ENCODE measurements around the gene MRM3.

- TF ChIP-seq CTCF (IDR thresholded peaks at IDR 0.05; ENCODE audit: poor library complexity, severe bottlenecking) = peak; percentile 35
- peak; percentile 96 for TF ChIP-seq POLR2AphosphoS5 (IDR thresholded peaks at IDR 0.05)
- peak; percentile 98 for TF ChIP-seq MXI1 (conservative IDR thresholded peaks at IDR 0.05; ENCODE audit: poor library complexity, severe bottlenecking)
- peak; percentile 72 for TF ChIP-seq EP300 (conservative IDR thresholded peaks at IDR 0.05; ENCODE audit: poor library complexity, severe bottlenecking)
- no peak for TF ChIP-seq EZH2 (IDR thresholded peaks at IDR 0.05; ENCODE audit: borderline replicate concordance, insufficient read depth, low read length, poor library complexity, severe bottlenecking)
Measured at GRCh38 chr17:781805-782731, at the start of gene MRM3, which contains the start of gene GLOD4.
